Embryonic facial prominence (tissue), 1 donor: ENCODE results near the gene GLI3.

Experiments
- DNase-seq: peaks from one replicate; pipeline ENCODE4 v3.0.0-alpha.2; 2016; ENCODE audit errors: extremely low spot score

Gene GLI3

DNA sequence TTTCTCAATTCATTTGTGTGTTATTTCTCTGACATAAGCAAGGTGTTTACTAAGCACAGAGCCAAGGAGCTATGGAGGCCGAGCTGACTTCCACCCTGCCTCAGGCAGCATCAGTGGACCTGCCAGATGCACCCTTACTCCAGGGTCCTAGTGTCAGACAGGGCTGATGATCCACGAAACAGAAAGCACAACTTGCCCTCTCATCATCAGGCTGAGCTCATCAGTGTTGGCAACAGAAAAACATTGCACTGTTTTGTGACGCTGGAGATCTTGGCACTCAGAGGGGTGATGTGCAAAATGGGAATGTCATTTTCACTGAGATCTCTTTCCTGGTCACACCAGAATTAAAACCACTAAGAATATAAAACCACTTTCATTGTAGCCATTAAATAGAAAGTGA is 201.8 kb downstream of the GLI3 start:
- DNase-seq, result no peak

DNA sequence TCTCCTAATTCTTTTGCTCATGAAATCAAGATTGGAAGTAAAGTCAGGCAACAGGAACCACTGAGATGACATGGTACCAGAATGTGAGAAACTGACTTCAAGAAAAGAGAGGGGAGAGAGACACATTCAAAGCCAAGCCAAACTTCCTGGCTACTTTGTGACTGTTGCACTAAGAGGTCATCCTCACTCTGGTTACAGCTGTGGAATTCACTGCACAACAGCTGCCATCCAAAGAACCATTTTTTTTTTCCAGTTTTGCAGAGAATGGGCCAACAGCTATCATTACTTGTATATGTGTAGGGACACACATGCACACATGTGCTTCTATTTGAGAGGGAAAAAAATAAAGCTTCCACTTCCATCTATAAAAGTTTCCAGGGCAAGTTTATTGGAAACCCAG is 203.5 kb downstream of the GLI3 start:
- DNase-seq, result no peak

DNA sequence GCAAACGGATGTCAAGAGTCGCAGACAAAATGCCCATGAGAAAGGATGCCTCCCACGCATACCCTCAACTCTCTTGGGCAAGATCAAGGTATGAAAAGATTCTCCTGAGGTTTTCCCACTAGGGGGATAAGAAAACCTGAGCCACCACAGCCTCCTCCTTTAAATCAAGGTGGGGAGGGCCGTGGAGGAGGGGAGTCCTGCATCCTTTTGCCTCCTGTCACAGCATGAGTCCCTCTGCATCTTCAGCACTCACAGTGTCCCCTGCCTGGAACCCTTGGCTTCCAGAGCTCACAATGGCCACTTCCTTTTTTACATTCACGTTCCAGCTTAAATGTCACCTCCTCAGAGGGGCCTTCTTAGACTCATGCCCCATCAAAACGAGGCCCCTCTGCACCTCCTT is 207.6 kb downstream of the GLI3 start:
- DNase-seq, result no peak

DNA sequence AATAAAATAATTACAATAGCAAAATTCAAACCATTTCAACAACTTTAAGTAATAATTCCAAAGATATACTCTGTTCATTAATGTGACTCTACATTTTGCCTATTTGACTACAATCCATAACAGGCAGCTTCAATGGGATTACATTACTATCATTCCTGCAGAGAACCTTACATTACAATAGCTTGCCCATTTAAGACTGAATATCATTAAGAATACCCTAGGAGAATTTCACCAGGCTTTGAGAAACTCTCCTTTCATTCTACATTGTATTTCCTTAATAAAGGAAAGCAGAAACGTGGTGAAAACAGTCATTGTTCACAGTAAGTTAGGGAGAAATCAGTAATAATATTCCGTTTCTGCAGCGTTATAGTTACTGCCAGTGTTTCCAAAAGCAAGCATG is 209.5 kb downstream of the GLI3 start:
- DNase-seq, result no peak

DNA sequence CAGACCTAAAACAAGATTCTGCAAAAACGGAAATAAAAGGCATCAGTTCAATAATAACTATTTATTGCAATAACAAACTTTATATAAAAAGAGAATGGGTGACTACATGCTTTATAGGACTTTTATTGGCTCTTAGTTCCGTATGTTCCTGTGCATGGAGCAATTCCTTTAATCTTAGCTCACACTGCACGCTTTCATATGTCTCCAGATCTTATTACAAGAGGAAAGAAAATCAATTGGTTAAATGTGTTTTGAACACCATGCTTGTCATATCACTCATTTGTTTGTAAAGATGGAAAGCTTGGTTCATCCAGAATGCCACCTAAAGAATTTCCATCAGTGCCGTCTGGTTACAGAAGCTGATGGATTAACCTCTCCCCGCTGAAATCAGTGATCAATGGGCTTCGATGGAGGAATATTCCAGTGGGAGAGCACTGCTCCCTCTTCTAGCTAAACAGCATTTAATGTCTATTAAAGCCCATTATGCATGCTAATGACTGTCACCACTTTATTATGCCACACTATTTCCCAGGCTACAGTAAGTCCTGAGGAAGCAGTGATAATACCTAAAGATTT is 210.3 kb downstream of the GLI3 start:
- no peak for DNase-seq

DNA sequence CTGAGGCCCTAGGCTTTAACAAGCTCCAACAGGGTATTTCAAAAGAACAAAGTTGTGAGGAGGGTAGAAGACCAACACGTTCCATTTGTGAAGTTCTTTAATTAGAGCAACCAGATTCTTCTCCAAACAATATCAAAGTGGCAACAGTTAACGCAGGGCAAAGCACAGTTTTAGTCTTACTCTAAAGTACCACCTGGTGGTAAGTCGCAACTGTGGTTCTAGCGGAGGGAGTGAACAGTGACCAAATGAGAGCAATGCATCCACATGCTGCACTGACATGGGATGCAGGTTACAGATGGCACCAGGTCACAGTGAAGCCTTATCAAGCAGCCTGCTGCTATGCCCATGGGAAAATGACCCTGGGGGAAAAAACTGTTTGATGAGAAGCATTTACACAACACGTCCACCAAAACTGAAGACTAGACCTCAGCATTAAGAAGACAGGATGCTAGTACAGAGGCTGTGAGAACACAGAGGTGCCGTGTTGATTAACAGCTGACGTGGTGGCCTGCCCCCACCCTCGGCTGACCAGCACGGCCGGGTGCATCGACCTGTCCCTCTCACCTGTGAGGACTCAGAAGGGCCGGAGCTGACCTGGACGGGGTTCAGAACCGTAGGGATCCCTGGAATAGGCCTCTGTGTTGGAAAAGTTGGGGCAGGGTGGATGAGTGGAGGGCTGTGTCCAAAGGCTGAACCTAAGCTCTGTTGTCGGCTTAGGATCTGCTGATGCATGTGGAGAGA is 211.2 kb downstream of the GLI3 start:
- DNase-seq, result no peak

DNA sequence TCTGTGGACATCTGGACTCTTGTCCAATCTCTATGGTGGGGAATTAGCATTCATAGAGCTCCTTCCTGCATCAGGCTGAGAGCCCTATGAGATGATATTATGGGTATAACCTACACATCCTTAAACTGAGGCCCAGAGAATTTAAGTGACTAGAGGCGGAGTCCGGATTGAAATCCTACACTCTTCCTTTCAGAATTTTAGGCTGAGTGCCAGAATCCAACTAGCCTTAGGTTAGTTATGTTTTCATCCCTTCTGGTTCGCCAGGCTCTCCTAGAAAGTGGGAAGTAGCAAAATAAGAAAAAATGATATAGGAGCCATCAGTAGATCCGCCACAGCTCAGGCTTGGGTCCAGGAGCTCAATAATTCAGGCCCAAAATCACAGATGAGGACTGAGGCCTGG is 212.5 kb downstream of the GLI3 start:
- DNase-seq, result peak; percentile 37

DNA sequence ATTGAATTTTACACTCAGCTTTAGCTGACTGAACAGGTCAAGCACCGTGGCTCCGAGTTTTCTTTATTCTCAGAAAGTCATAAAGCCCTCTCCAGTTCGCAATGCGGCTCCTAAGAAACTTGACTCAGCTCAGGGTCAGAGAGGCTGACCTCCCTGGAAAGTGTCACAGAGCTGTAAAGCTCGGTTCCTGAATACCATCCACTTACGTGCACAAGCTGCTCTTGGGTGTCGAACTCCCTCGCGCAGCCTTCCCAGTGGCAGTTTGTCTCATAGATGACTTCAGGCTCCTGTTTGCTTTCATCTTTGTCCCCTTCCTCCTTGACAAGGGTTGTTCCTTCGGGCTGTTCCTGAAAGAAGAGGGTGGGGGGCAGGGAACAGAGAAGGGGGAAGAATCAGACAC is 213.7 kb downstream of the GLI3 start:
- DNase-seq, result no peak

DNA sequence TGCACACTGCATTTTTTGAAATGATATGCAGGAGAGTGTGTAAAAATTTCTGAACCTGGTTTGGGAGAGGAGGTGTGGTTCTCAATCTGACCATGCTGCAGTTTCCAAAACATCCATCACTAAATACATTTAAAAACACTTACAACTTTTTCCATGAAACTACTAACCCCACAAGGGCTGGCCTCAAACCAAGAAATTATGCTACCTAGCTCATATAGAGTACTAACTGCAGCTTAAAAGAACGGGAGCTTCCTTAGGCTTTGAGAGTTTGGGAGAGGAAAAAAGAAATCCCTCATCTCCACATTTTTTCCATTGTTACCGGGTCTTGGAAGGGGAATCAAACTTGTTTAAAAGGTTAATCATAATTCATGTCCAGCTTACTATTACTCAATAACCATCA is 214.2 kb downstream of the GLI3 start:
- DNase-seq, result no peak

DNA sequence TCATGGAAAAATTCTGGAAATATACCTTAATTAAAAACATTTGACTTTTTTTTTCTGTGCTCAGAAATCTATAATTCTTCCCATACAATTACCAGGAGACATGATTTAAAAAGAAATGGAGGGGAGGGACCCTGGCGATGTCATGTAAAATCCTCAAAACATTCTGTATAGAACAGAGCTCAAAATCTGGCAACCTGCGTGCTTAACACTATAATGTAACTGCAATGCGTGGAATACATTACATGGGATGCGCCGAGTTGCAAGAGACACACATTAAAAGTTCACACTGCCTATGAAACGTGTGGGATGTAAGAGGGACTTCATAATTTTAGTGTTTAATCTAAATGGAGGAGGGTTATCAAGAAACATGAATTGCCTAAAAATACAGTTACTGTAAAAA is 215.0 kb downstream of the GLI3 start:
- DNase-seq, result no peak

DNA sequence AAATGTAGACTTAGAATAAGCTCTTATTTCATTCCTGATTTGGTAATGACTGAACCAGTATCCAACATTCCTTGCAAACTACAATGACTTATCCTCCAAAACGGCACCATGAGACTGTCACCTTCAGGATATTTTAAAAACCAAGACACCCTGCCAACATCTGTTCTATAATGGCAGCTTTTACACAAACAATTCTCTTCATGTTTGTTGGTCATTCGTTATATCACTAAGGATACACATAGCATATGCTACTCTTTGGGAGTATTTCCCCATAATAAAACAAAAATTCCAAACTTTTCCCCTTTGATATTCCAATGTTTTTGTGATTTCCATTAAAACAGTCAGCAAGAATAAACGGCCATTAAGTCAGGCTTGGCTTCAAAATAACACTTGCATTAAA is 215.4 kb downstream of the GLI3 start:
- DNase-seq, result no peak

DNA sequence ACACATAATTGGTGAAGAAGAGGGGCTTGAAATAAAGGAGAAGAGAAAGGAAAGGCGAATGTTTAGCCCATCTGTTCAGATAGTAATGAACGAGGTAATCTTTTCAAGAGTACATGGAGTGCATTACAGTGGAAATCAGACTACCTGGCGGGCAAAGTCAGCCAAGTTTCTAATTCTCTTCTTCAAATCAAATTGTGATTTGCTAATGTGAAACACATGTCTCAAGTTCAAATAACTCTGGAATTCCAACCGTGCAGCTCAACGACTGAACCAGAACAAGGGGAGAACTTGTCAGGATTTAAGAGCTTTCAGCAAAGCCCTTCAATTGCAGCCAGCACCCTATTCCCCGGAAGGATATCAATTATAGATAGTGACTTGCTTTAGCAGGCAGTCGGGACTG is 216.9 kb downstream of the GLI3 start:
- no peak for DNase-seq

DNA sequence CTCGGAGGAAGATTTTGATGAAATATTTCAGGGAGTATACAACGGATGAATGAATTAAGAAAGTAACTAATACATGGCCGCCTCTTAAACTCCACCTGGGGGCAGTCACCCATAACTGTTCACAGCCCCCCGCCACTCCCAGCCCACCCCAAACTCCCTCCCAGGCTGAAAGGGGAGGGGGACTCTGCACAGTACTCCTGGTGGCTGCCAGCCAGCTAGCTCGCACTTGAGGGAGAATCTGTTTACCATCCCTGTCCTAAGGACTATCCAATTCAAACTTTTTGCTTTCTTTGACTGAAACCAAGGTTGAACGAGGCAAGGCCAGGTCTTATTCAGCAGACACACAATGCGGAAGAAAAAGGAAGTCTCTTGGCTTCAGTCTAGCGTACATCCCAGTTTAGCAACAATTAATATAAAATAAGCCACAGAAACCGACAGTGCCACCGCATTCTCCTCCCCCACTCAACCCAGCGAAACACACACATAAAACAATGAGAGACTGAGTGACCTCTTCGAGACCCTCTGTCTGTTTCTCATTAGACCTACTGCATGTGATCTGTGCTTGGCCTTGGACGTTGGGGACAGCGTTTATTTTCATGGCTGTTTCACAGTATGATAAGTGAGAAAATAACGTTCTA is 219.5 kb downstream of the GLI3 start:
- no peak for DNase-seq

DNA sequence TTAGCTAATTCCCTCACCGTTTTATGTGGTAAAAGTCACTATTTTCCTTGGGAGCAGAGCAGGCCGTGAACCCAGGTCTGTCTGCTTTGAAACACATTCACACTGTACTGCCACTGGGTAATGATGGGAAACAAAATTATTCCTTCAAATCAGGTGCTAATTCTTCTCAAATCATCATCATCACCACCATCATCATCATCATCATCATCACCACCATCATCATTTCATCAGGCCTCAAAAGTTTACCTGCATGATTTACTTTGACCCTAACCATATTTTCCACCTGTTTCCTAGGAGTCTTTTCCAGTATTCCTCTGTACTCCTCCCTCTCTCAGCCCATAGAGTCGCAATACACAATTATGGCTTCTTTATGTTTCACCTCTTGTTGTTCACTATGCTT is 220.5 kb downstream of the GLI3 start:
- DNase-seq, result no peak

DNA sequence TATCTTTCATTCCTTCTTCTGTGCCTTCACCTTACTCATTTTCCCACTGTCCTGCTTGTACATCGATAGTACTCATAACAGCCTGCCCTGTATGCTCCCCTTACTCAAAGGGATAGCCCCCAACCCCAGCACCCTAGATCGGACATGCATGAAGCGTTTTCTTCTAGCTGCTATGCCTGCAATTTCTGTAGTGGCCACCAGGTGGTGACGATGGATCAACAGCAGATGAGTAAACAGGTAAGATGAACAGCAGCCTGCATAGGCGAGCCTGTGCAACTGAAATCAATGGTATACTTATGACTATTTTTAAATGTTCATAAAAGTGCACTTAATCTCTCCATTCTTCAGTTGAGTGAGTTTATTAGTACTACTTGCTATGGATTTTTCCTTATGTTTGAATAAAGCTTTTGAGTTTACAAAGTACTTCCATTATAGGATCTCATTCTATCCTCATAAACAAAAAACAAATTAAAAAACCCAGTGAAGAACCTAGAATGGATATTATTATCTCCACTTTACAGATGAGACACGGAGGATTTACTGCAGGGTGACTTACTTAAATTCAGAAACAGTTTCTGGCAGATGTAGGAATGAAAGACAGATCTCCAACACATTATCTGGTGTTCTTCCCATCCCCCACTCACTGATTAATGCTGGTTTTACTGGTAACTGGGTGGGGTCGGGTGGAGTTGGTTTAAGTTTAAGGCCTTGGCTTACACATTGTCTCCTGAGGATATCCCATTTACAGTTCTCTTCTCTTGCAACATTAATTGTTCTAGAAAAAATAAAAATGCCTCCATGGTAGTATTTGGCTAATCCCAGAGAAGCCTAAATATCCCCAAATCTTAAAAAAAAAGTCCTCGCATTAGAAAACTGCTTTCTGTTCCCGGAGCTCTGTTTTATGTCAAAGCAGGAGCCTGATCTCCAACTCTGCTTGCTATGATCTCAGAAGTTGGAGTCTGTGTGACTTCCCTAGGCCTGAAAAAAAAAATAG is 222.1 kb downstream of the GLI3 start:
- no peak for DNase-seq

DNA sequence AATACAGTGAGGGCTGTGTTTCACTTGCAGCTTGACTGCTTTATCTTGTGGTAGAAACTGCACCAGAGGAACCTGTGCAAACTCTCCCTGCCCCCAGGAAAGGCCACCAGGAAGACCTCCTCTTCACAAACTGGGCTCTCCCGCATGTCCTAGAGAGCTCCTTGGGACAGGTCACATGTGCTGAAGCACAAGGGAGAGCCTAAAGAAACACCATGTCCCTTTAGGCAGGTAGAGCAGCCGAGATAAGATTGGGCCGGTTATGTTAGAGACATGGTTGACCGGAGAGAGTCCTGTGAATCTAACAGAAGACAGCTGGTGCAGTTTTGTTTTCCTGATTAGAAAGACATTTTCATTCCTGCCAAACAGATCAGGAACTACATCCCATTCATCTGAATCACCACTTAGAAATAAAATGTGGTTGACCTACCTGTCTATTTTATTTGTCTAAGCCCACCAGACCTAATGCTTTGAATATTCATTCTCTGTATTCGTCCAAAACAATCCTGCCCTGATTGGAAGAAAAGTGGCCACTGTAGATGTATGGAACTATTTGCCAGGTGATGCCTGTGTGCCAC is 224.1 kb downstream of the GLI3 start:
- DNase-seq, result no peak

DNA sequence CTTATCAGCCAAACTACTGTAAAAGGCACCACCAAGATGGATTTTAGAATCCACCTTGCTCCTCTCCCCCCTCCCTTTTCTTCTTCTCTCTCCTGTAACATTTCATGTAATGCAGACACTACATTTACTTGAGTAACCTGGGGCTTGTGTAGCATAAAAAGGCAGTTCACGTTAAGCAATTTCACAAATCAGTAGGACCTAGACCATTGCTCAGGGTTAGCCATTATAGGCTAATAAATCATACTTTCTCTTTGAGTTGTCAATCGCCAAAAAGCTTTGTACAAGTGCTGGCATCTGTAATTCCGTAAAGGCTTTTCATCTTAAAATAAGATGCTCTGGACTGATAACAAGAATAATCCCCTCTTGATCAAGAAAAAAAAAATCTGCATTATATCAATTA is 224.7 kb downstream of the GLI3 start:
- DNase-seq, result no peak

DNA sequence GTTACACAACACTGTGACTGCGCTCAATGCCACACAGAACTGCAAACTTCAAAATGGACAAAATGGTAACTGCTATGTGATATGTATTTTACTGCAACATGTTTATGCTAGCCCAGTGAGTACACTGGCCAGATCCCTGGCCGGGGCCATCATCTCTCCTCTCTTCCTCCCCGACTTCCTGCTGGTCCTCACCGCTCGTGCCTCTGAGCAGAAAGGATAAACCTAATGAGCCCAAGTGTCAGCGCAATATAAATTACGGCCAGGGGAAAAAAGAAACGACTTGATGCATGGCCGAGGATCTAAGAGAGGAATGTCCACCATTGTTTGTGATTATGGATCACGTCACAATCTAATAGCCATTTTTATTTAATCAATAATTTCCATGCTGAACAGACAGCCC is 225.2 kb downstream of the GLI3 start:
- no peak for DNase-seq

DNA sequence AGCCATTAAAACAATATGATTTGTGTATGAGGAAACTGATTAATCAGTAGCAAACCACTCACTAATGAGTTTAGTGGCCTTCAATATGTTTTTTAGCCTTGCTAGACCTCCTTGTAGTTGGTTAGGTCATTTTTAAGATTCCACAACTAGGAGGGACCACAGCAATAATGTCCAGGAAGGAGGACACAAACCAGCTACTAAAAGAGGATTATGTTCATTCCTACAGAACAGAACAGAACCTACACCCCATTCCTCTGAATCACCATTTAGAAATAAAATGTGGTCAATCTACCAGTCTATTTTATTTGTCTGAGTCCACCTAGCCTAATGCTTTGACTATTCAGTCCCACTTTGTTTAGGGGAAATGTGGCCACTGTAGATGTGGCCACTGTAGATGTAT is 226.3 kb downstream of the GLI3 start:
- no peak for DNase-seq

DNA sequence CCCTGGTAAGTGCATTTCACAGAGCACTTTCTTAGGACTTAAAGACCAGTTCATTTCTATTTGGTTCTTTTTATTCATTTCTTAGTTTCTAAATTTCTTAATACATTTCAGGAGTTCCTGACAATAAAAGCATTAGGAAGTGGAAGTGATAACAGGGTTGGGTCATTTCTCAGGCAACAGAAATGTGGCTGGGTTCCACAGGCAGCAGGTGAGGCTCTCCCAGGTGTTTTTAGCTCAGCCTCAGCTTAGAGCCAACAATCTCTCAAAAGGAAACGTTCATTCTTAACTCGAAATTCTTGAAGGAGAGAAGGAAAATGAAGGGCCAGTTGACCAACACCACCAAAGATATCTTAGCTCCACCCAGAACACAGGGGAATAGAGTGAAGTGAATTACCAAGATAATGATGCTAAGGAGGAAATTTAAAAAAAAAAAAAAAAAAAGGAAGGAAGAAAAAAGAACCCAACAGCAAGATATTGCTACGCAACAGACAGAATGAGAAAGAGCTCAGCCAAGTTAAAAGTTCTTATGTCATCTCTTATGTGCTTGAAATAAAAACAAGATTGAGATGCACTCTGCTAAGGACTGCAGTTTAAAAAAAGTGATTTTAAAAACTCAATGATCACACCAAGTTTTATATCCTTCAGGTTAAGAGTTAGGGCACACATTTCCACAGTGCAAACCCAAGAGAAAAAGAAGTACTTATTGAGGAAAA is 230.1 kb downstream of the GLI3 start:
- DNase-seq, result no peak

DNA sequence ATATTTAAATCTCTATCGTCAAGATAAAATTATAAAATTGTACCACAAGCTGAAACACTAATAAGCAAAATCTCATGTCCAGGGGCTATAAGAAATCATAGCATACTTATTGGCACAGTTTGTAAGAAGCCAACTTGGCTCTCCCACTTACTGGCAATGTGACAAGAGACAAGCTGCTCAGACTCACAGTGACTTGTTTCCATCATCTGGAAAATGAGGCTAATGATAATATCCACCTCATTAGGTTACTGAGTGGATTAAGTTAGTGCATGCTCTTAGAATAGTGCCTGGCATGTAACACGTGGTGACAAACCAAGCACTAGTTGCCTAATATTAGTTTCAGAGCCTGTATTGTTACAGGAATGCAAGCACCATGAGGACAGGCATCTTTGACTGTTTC is 234.4 kb downstream of the GLI3 start:
- no peak for DNase-seq
